MM.1S (cell line): Measurements from ENCODE around the gene HYI.

Source experiments
- EZH2 ChIP-seq: fragments of 300-600 bp; sonication (generic); optimal IDR thresholded peaks from 2 replicates; pipeline ENCODE3; 2017; ENCODE audit warnings: low read depth, mild to moderate bottlenecking, antibody characterized with exemption, low read length, mixed read lengths
- EZH2phosphoT487 ChIP-seq: fragments of 300-600 bp; sonication (generic); IDR thresholded peaks from 2 replicates; pipeline ENCODE4 v1.6.1; 2018; ENCODE audit warnings: antibody characterized with exemption, low read length
- TF ChIP-seq, protein P1 (sequence below): fragments of 300-600 bp; sonication (generic); IDR thresholded peaks from 2 replicates; pipeline ENCODE4 v1.5.1; 2016; ENCODE audit warnings: antibody characterized with exemption, low read length, mixed read lengths

DNA sequence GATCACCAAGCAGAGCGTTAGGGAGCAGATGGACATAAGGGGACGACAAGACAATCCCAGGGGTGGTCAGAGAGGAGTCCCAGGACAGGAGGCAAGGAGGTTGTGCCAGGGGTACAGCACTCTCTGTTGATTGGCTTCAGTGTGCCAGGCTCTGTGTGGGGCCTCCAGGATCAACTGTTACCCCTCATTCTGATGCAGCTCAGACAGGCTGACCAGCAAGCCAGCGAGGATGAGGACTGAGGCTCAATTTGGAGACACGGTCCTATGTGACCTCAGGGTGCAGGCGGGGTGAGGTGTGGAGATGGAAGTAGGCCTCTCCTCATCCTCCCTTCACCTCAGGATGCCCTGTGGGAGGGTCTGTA lies 4.0 kb downstream of the HYI start:
- TF ChIP-seq, protein P1, sequence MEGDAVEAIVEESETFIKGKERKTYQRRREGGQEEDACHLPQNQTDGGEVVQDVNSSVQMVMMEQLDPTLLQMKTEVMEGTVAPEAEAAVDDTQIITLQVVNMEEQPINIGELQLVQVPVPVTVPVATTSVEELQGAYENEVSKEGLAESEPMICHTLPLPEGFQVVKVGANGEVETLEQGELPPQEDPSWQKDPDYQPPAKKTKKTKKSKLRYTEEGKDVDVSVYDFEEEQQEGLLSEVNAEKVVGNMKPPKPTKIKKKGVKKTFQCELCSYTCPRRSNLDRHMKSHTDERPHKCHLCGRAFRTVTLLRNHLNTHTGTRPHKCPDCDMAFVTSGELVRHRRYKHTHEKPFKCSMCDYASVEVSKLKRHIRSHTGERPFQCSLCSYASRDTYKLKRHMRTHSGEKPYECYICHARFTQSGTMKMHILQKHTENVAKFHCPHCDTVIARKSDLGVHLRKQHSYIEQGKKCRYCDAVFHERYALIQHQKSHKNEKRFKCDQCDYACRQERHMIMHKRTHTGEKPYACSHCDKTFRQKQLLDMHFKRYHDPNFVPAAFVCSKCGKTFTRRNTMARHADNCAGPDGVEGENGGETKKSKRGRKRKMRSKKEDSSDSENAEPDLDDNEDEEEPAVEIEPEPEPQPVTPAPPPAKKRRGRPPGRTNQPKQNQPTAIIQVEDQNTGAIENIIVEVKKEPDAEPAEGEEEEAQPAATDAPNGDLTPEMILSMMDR, result no peak
- TF ChIP-seq EZH2phosphoT487 (no peak), EZH2 (no peak)
